HG03575 (cell line): Measurements from ENCODE around the gene EEA1.
"Not testable (repeated sequence)": the region's sequence is repeated elsewhere in the genome, so short reads cannot be mapped to it uniquely, and the experiment has no call there.

ENCODE experiments used
- ATAC-seq: cut with Tn5 transposase; IDR thresholded peaks from one replicate; pipeline ENCODE4 v1.9.1; 2021; ENCODE audit not compliant: unreplicated experiment, insufficient number of reproducible peaks, low FRiP score; ENCODE audit errors: extremely low read depth

Gene EEA1

GRCh38 chr12:92928962-92929915, at the start of gene EEA1:
Gene EEA1 (minus strand): TSS chr12:92929295. CDS start chr12:92929066, 229 bp downstream.
- ATAC-seq: peak; percentile 62

DNA sequence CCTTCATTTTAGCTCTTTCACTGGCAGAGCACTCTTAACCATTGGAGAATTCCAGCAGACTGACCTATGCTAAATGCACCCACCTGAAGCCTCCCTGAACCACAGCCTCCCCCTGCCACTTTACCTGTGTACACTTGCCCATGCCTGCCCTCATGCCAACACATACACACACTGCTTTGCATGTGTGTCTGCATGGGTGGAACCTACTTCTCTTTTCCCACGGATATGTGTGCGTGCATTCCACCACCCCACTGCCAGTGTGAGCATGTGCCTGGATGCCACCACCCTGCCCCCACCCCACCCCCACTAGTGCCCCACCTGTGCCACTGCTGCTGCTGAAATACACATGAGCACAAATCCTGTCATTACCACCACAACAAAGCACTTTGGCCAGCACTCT, 49.5 kb upstream of the EEA1 start:
- ATAC-seq: no peak

- ATAC-seq: no peak
Observed at GRCh38 chr12:92977326-92977725, 48.2 kb upstream of the EEA1 start.

DNA sequence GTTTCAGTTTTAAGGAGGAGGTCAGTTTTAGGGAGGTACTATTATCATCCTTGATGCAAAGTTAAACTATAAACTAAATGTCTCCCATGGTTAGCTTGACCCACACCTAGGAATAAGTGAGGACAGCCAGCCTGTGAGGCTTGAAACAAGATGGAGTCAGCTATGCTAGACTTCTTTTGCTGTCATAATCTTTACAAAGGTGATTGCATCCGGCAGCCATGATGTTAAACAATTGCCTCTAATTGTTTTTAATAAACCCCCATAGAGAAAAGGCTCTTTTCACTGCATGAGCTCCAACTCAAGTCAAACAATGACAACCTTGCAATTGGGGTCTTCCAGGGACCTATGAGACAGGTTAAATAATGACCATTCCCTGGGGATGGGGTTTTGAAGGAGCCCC, 45.7 kb upstream of the EEA1 start:
- ATAC-seq: no peak

DNA sequence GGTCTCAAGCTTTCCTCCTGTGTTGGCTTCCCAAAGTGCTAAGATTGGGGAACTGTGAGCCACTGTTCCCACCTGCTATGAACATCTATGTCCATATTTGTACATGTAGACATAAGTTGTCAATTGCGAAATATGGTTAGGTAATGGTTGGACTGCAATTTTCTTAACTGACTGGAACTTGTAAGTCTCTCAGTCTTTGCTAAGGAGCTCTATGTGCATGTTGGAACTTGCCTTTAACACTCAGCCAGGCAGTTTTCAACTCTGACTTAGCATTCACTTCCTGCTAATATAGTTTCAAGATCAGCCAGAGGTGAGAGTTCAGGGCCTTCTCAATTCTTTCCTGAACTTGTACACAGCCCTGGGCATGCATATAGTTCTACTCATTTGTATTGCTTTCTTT, 44.5 kb upstream of the EEA1 start:
- ATAC-seq: no peak

- no peak for ATAC-seq
Observed at GRCh38 chr12:92971859-92972524, 42.9 kb upstream of the EEA1 start.

DNA sequence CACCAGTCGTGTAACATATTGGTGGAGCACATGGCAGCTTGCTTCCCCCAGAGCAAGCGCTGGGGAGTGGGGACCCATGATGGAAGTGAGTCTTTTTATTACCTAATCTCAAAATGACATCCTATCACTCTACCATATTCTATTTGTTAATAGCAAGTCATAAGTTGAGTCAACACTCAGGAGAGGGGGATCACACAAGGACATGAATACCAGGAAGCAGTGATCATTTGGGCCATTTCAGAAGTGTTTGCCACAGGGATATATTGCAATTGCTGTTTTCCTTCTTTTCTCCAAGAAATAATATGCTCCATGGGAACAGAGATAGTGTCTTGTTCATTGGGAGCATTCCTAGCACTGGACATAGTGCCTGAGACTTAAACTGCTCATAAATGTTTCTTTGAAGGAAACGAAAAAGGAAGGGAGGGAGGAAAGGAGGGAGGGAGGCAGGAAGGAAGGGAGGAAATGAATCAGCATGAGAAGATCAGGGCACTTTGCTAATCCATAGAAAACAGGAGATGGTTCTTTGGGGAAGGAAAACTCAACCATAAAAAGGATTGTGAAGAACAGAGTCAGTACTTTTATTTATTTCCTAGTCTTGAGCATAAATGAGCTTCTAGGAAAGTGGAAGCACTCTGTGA, 39.2 kb upstream of the EEA1 start:
- no peak for ATAC-seq

- ATAC-seq: not testable (repeated sequence)
Observed at GRCh38 chr12:92964378-92964777, 35.3 kb upstream of the EEA1 start.

- ATAC-seq: no peak
Observed at GRCh38 chr12:92961949-92962348, 32.9 kb upstream of the EEA1 start.

- no peak for ATAC-seq
Observed at GRCh38 chr12:92955997-92956663, 27.0 kb upstream of the EEA1 start.

- ATAC-seq: no peak
Observed at GRCh38 chr12:92953747-92954146, 24.7 kb upstream of the EEA1 start.

DNA sequence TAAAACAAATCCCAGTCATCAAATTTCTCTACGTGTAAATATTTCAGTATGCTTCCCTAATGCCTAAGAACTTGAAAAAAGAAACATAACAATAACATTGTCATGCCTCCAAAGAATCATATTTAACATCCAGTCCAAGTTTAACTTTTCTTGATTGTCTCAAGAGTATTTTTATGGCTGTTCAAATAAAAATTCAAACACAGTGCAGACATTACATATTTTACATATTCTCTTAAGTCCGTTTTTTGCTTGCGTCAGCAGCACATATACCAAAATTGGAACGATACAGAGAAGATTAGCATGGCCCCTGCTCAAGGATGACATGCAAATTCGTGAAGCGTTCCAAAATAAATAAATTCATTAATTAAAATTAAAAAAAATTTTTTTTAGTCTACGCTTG, 23.3 kb upstream of the EEA1 start:
- no peak for ATAC-seq

DNA sequence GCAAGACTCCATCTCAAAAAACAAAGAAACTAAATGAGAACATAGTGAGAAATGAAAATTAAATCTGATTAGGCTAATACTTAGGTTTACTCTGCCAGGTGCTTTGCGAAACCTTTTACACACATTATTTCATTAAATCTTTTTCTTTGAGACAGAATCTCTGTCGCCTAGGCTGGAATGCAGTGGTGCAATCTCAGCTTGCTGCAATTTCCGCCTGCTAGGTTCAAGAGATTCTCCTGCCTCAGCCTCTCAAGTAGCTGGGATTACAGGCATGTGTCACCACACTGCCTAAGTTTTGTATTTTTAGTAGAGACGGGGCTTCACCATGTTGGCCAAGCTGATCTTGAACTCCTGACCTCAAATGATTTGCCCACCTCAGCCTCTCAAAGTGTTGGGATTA, 21.9 kb upstream of the EEA1 start:
- ATAC-seq: no peak

GRCh38 chr12:92950011-92950410, 20.9 kb upstream of the EEA1 start:
- no peak for ATAC-seq

- ATAC-seq: no peak
Observed at GRCh38 chr12:92949466-92949865, 20.4 kb upstream of the EEA1 start.

- ATAC-seq: no peak
Observed at GRCh38 chr12:92947589-92948215, 18.6 kb upstream of the EEA1 start.

GRCh38 chr12:92945659-92946220, 16.6 kb upstream of the EEA1 start:
- ATAC-seq: no peak

GRCh38 chr12:92943482-92944250, 14.6 kb upstream of the EEA1 start:
- ATAC-seq: no peak
